ENCODE measurements around the gene ATP6V0E1.

ATP6V0E1 gene

GRCh38 chr5:172957458-172957857 is 26.1 kb upstream of the ATP6V0E1 start:
- no peaks in the 10 kb centered on the region for H4K20me1 ChIP-seq (ENCODE audit: low read depth, low read length)
- H3K4me3 ChIP-seq (ENCODE audit: insufficient read depth, low read length, poor library complexity, severe bottlenecking): no peak overlapping the region
- TF ChIP-seq CTCF (IDR thresholded peaks at IDR 0.05; ENCODE audit: insufficient read depth, low read length, poor library complexity, severe bottlenecking) (no peak), EZH2phosphoT487 (conservative IDR thresholded peaks at IDR 0.05; ENCODE audit: low read length) (no peak)
- H2AFZ ChIP-seq (ENCODE audit: low read depth, low read length, severe bottlenecking): no peak overlapping the region
- H3K27ac ChIP-seq (ENCODE audit: low read depth, low read length): no peak overlapping the region
- H3K9me3 ChIP-seq (ENCODE audit: insufficient read depth, low read length): no peaks in the 10 kb centered on the region
- H3K36me3 ChIP-seq (ENCODE audit: low read length): no peaks in the 10 kb centered on the region
- H3K9ac ChIP-seq (ENCODE audit: low read length): no peak overlapping the region
- H3K79me2 ChIP-seq (ENCODE audit: insufficient read depth, low read length): peaks cover 11% of the 10 kb centered on the region; the same call in 1 of the 2 replicates
- H3K9me2 ChIP-seq (replicated peaks; ENCODE audit: insufficient read depth, low read length): no peaks in the 10 kb centered on the region
- no peaks in the 10 kb centered on the region for H3K27me3 ChIP-seq (ENCODE audit: low read length)
- no peak overlapping the region for H3K4me2 ChIP-seq (ENCODE audit: low read depth, low read length, poor library complexity, severe bottlenecking)
- H3F3A ChIP-seq (ENCODE audit: insufficient read depth): 0 out of 2 replicates have a peak, but pooled peaks cover 4% of the 10 kb centered on the region

GRCh38 chr5:172958331-172959046 is 25.1 kb upstream of the ATP6V0E1 start:
- Histone ChIP-seq H3K9me3 (ENCODE audit: insufficient read depth, low read length) (no peaks in the 10 kb centered on the region), H3K9me2 (replicated peaks; ENCODE audit: insufficient read depth, low read length) (no peaks in the 10 kb centered on the region), H4K20me1 (ENCODE audit: low read depth, low read length) (no peaks in the 10 kb centered on the region), H3K9ac (ENCODE audit: low read length) (no peak overlapping the region), H3K79me2 (ENCODE audit: insufficient read depth, low read length) (peaks cover 11% of the 10 kb centered on the region; the same call in 1 of the 2 replicates), H3K4me3 (ENCODE audit: insufficient read depth, low read length, poor library complexity, severe bottlenecking) (peak overlapping the region; percentile 81), H3K4me2 (ENCODE audit: low read depth, low read length, poor library complexity, severe bottlenecking) (peak overlapping the region; percentile 54), H3K36me3 (ENCODE audit: low read length) (no peaks in the 10 kb centered on the region), H2AFZ (ENCODE audit: low read depth, low read length, severe bottlenecking) (peak overlapping the region; percentile 86), H3K27ac (ENCODE audit: low read depth, low read length) (no peak overlapping the region), H3F3A (ENCODE audit: insufficient read depth) (0 out of 2 replicates have a peak, but pooled peaks cover 4% of the 10 kb centered on the region), H3K27me3 (ENCODE audit: low read length) (no peaks in the 10 kb centered on the region)
- TF ChIP-seq CTCF (IDR thresholded peaks at IDR 0.05; ENCODE audit: insufficient read depth, low read length, poor library complexity, severe bottlenecking): no peak
- TF ChIP-seq EZH2phosphoT487 (conservative IDR thresholded peaks at IDR 0.05; ENCODE audit: low read length): no peak

- H3K9ac ChIP-seq (ENCODE audit: low read length): peak overlapping the region; percentile 80
- no peak overlapping the region for H3K27ac ChIP-seq (ENCODE audit: low read depth, low read length)
- H3K36me3 ChIP-seq (ENCODE audit: low read length): no peaks in the 10 kb centered on the region
- H2AFZ ChIP-seq (ENCODE audit: low read depth, low read length, severe bottlenecking): no peak overlapping the region
- H3K4me3 ChIP-seq (ENCODE audit: insufficient read depth, low read length, poor library complexity, severe bottlenecking): peak overlapping the region; percentile 81
- peak overlapping the region; percentile 54 for H3K4me2 ChIP-seq (ENCODE audit: low read depth, low read length, poor library complexity, severe bottlenecking)
- peaks cover 11% of the 10 kb centered on the region; the same call in 1 of the 2 replicates for H3K79me2 ChIP-seq (ENCODE audit: insufficient read depth, low read length)
- H3F3A ChIP-seq (ENCODE audit: insufficient read depth): 0 out of 2 replicates have a peak, but pooled peaks cover 4% of the 10 kb centered on the region
- no peaks in the 10 kb centered on the region for H3K27me3 ChIP-seq (ENCODE audit: low read length)
- no peaks in the 10 kb centered on the region for H4K20me1 ChIP-seq (ENCODE audit: low read depth, low read length)
- no peak for TF ChIP-seq CTCF (IDR thresholded peaks at IDR 0.05; ENCODE audit: insufficient read depth, low read length, poor library complexity, severe bottlenecking)
- no peak for TF ChIP-seq EZH2phosphoT487 (conservative IDR thresholded peaks at IDR 0.05; ENCODE audit: low read length)
- H3K9me2 ChIP-seq (replicated peaks; ENCODE audit: insufficient read depth, low read length): no peaks in the 10 kb centered on the region
- no peaks in the 10 kb centered on the region for H3K9me3 ChIP-seq (ENCODE audit: insufficient read depth, low read length)
Observed at GRCh38 chr5:172959824-172960799, 23.5 kb upstream of the ATP6V0E1 start.

Data from SU-DHL-6 (cell line).